Testis (tissue), 3 donors: Measurements from ENCODE around the gene ANKRD2. TPM values are rescaled to one million over a fixed set of nuclear protein-coding genes. Genes with fewer than 3 reads are reported as not detected.
"Not testable (repeated sequence)": the region's sequence is repeated elsewhere in the genome, so short reads cannot be mapped to it uniquely, and the experiment has no call there.

Experiments used
- DNase-seq: peaks from one replicate; pipeline ENCODE4 v3.0.0-alpha.2; 2019
- H3K27ac ChIP-seq, 2 donors: fragments of 200-600 bp; sonication (generic); one replicate each; pipeline ENCODE4 v1.5.1; 2019
- H3K27me3 ChIP-seq: fragments of 200-600 bp; sonication (generic); one replicate; pipeline ENCODE4 v1.5.1; 2019
- H3K36me3 ChIP-seq: fragments of 200-600 bp; sonication (generic); one replicate; pipeline ENCODE4 v1.5.1; 2017; ENCODE audit warnings: low read depth; ENCODE audit errors: missing control alignments
- H3K4me1 ChIP-seq: fragments of 200-600 bp; sonication (generic); one replicate; pipeline ENCODE4 v1.5.1; 2019
- H3K4me3 ChIP-seq, 2 donors: fragments of 200-600 bp; sonication (generic); one replicate each; pipeline ENCODE4 v1.5.1; 2017 to 2019
- H3K9me3 ChIP-seq: fragments of 200-600 bp; sonication (generic); one replicate; pipeline ENCODE4 v1.5.1; 2017
- POLR2A ChIP-seq: fragments of 450-650 bp; IDR thresholded peaks from one replicate; pipeline ENCODE4 v1.6.1; 2017; ENCODE audit warnings: antibody characterized with exemption, mild to moderate bottlenecking, moderate library complexity
- WGBS, 2 donors: methylation state at CpG; one replicate each; pipeline ENCODE4 v1.1.5; 2018; 5-methylcytosine and 5-hydroxymethylcytosine counted together
- intact Hi-C: fragments of 100-400 bp; cut with DNase I; formaldehyde crosslinking; loops from one replicate; pipeline ENCODE4 v1.15.1; 2023; ENCODE audit warnings: low total_unique reads
- polyA plus RNA-seq: library from polyadenylated mRNA; stranded (reverse); fragments of 350-450 nt; fragmentation: Illumina TruSeq; extraction: RNeasy Lipid Tissue Mini Kit (QIAGEN cat#74804); gene quantifications from one replicate; pipeline ENCODE4 v1.2.3, GENCODE V29; 2014; ENCODE audit warnings: low read depth, low replicate concordance; ENCODE audit not compliant: insufficient read depth
- total RNA-seq, 2 donors: library from RNA; depleted of rRNA; stranded (reverse); fragments of >200 nt; gene quantifications; one replicate each; pipeline ENCODE4 v1.2.3, GENCODE V29; 2016
- TF ChIP-seq, protein P1 (sequence below), 3 experiments: fragments of 450-650 bp in 2 of 3; fragments of 200-600 bp in 1 of 3; sonication (generic) in 1 of 3; IDR thresholded peaks; one replicate each; pipeline ENCODE4 v1.5.1; 2016 to 2019; ENCODE audit warnings: antibody characterized with exemption in 3 of 3, mild to moderate bottlenecking in 2 of 3, moderate library complexity in 1 of 3

Gene ANKRD2
- total and polyA plus RNA-seq, 3 donors from 2014 or later, result 0.43 to 3.5 (median 1.9) TPM

- DNase-seq, result no peak
- Histone ChIP-seq H3K27me3 (no peaks in the 10 kb centered on the region), H3K27ac (no peak overlapping the region), H3K36me3 (no peaks in the 10 kb centered on the region), H3K4me3 (no peak overlapping the region), H3K4me1 (peaks cover 3% of the 10 kb centered on the region), H3K9me3 (no peaks in the 10 kb centered on the region)
- TF ChIP-seq, protein P1, sequence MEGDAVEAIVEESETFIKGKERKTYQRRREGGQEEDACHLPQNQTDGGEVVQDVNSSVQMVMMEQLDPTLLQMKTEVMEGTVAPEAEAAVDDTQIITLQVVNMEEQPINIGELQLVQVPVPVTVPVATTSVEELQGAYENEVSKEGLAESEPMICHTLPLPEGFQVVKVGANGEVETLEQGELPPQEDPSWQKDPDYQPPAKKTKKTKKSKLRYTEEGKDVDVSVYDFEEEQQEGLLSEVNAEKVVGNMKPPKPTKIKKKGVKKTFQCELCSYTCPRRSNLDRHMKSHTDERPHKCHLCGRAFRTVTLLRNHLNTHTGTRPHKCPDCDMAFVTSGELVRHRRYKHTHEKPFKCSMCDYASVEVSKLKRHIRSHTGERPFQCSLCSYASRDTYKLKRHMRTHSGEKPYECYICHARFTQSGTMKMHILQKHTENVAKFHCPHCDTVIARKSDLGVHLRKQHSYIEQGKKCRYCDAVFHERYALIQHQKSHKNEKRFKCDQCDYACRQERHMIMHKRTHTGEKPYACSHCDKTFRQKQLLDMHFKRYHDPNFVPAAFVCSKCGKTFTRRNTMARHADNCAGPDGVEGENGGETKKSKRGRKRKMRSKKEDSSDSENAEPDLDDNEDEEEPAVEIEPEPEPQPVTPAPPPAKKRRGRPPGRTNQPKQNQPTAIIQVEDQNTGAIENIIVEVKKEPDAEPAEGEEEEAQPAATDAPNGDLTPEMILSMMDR (IDR thresholded peaks at IDR 0.05), result no peak
- no peak for TF ChIP-seq POLR2A
- WGBS, 2 donors, result 47 to 48% methylated on average over 2 of the region's 2 CpGs
- intact Hi-C loops, result no loop called here
Observed at GRCh38 chr10:97573672-97574071, 1.1 kb downstream of the ANKRD2 start.

DNA sequence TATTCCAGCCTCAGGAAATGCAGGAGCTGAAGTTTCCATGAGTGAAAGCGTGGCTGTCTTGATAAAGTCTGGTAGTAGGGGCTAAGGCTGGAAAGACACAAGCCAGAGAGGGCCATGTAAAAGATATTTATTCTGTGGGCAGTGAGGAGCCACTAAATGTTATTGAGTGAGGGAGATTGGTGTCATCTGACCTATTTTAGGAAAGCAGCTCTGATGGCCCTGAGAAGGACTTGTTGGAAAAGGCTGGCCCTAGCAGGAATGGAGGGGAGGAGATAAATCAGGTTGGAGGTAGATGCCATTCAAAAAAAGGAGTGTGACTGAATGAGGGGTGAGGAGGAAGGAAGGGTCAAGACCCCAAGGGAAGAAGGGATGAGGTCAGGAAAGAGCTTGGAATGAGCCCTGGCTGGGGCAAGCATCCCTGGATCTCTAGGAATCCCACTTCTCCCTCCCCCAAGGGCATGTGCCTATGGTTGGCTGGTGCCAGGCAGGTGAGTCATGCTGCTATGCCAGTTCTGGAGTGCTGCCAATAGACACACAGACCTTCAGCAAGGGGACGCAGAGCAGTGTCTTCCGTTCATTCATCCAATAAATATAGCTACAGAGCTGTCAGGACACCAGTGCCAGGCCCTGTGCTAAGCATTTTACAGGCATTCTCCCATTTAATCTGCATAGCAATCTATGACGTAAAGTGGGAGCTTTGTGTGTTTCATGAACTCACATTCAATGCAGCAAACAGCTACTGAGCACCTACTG is 2.0 kb downstream of the ANKRD2 start:
- 53 to 58% methylated on average over 4 of the region's 4 CpGs for WGBS, 2 donors
- H3K27ac ChIP-seq, result no peak overlapping the region

GRCh38 chr10:97575127-97575668 is 2.6 kb downstream of the ANKRD2 start:
- DNase-seq, result no peak
- intact Hi-C loops, result loop anchor here (5.0 kb wide), 1 partner anchor 37 kb away; no protein-coding TSS in a partner anchor
- Histone ChIP-seq H3K4me3 (no peak overlapping the region), H3K27ac (no peak overlapping the region), H3K9me3 (no peaks in the 10 kb centered on the region), H3K4me1 (peaks cover 3% of the 10 kb centered on the region), H3K36me3 (no peaks in the 10 kb centered on the region), H3K27me3 (no peaks in the 10 kb centered on the region)
- no peak for TF ChIP-seq POLR2A
- 87 to 89% methylated on average over 6 of the region's 6 CpGs for whole genome bisulfite sequencing, 2 donors

More for the DNA sequence above, 2.0 kb downstream of the ANKRD2 start:
- intact Hi-C loops, result loop anchor here (5.0 kb wide), 1 partner anchor 38 kb away; no protein-coding TSS in a partner anchor
- Histone ChIP-seq H3K4me3 (no peak overlapping the region), H3K36me3 (no peaks in the 10 kb centered on the region), H3K9me3 (no peaks in the 10 kb centered on the region), H3K4me1 (peaks cover 3% of the 10 kb centered on the region), H3K27me3 (no peaks in the 10 kb centered on the region)
- TF ChIP-seq, protein P1 (IDR thresholded peaks at IDR 0.05), result no peak
- DNase-seq, result peak; percentile 48

- intact Hi-C loops, result loop anchor here (5.0 kb wide), 1 partner anchor 36 kb away; no protein-coding TSS in a partner anchor
- H3K27ac ChIP-seq, H3K36me3 ChIP-seq, H3K9me3 ChIP-seq, H3K27me3 ChIP-seq, DNase-seq, H3K4me1 ChIP-seq, H3K4me3 ChIP-seq: not testable (repeated sequence)
- 37 to 38% methylated on average over 5 of the region's 5 CpGs for WGBS, 2 donors
Observed at GRCh38 chr10:97576487-97576886, 3.9 kb downstream of the ANKRD2 start.

- 46 to 62% methylated on average over 4 to 9 of the region's 9 CpGs for WGBS, 2 donors
- no peak for TF ChIP-seq POLR2A
- TF ChIP-seq, protein P1 (IDR thresholded peaks at IDR 0.05), result no peak
- Histone ChIP-seq H3K4me3 (no peak overlapping the region), H3K27me3 (no peaks in the 10 kb centered on the region), H3K36me3 (no peaks in the 10 kb centered on the region), H3K4me1 (peaks cover 3% of the 10 kb centered on the region), H3K9me3 (no peaks in the 10 kb centered on the region), H3K27ac (no peak overlapping the region)
- intact Hi-C loops, result loop anchor here (5.0 kb wide), 1 partner anchor 35 kb away; no protein-coding TSS in a partner anchor
- no peak for DNase-seq
Observed at GRCh38 chr10:97577701-97578100, 5.1 kb downstream of the ANKRD2 start.
